GM19351 (cell line): Measurements from ENCODE around the gene ADGRD1.

ENCODE experiments used
- ATAC-seq: cut with Tn5 transposase; IDR thresholded peaks from one replicate; pipeline ENCODE4 v1.9.1; 2021; ENCODE audit warnings: mild to moderate bottlenecking, moderate library complexity; ENCODE audit not compliant: unreplicated experiment

Gene ADGRD1

GRCh38 chr12:130965214-130965613 is 11.5 kb downstream of the ADGRD1 start:
- no peak for ATAC-seq

GRCh38 chr12:130965668-130966067 is 12.0 kb downstream of the ADGRD1 start:
- ATAC-seq: no peak

- ATAC-seq: no peak
Observed at GRCh38 chr12:130966443-130967030, 12.8 kb downstream of the ADGRD1 start.

- ATAC-seq: no peak
Observed at GRCh38 chr12:130967636-130968035, 13.9 kb downstream of the ADGRD1 start.

- no peak for ATAC-seq
Observed at GRCh38 chr12:130968611-130969010, 14.9 kb downstream of the ADGRD1 start.

- ATAC-seq: no peak
Observed at GRCh38 chr12:130969223-130969622, 15.5 kb downstream of the ADGRD1 start.

- ATAC-seq: peak; percentile 59
Observed at GRCh38 chr12:130970165-130970907, 16.6 kb downstream of the ADGRD1 start.

- ATAC-seq: peak; percentile 40
Observed at GRCh38 chr12:130970908-130971233, 17.2 kb downstream of the ADGRD1 start.

GRCh38 chr12:130971925-130972585 is 18.3 kb downstream of the ADGRD1 start:
- ATAC-seq: no peak

- no peak for ATAC-seq
Observed at GRCh38 chr12:130972586-130972950, 18.9 kb downstream of the ADGRD1 start.

- ATAC-seq: no peak
Observed at GRCh38 chr12:130973109-130973508, 19.4 kb downstream of the ADGRD1 start.

- no peak for ATAC-seq
Observed at GRCh38 chr12:130973906-130974305, 20.2 kb downstream of the ADGRD1 start.

GRCh38 chr12:130975116-130975515 is 21.4 kb downstream of the ADGRD1 start:
- no peak for ATAC-seq

GRCh38 chr12:130976171-130976720 is 22.5 kb downstream of the ADGRD1 start:
- no peak for ATAC-seq

GRCh38 chr12:130977046-130977742 is 23.5 kb downstream of the ADGRD1 start:
- ATAC-seq: no peak

- no peak for ATAC-seq
Observed at GRCh38 chr12:130977743-130978095, 24.0 kb downstream of the ADGRD1 start.

GRCh38 chr12:130978785-130979184 is 25.1 kb downstream of the ADGRD1 start:
- no peak for ATAC-seq

- no peak for ATAC-seq
Observed at GRCh38 chr12:130981074-130981742, 27.5 kb downstream of the ADGRD1 start.

GRCh38 chr12:130981911-130982310 is 28.2 kb downstream of the ADGRD1 start:
- ATAC-seq: no peak

GRCh38 chr12:130982565-130983225 is 29.0 kb downstream of the ADGRD1 start:
- no peak for ATAC-seq
